ENCODE data around the gene LAIR2.

Gene LAIR2

GRCh38 chr19:54526972-54527371, 24.3 kb downstream of the LAIR2 start:
- Histone ChIP-seq H3K4me3 (ENCODE audit: low read length) (no peak overlapping the region), H3K36me3 (ENCODE audit: control insufficient read depth, low read depth, low read length) (no peaks in the 10 kb centered on the region), H3K27ac (ENCODE audit: low read length) (no peak overlapping the region), H3K9me3 (ENCODE audit: control insufficient read depth, low read depth, low read length) (peaks cover 58% of the 10 kb centered on the region), H3K9ac (ENCODE audit: low read length) (no peak overlapping the region), H3K27me3 (ENCODE audit: control insufficient read depth, insufficient read depth, low read length) (no peaks in the 10 kb centered on the region), H3K4me1 (ENCODE audit: control insufficient read depth, low read depth, low read length) (no peaks in the 10 kb centered on the region)

GRCh38 chr19:54530866-54531265, 28.2 kb downstream of the LAIR2 start:
- Histone ChIP-seq H3K36me3 (ENCODE audit: control insufficient read depth, low read depth, low read length) (no peaks in the 10 kb centered on the region), H3K9me3 (ENCODE audit: control insufficient read depth, low read depth, low read length) (peaks cover 65% of the 10 kb centered on the region), H3K4me3 (ENCODE audit: low read length) (no peak overlapping the region), H3K4me1 (ENCODE audit: control insufficient read depth, low read depth, low read length) (no peaks in the 10 kb centered on the region), H3K27ac (ENCODE audit: low read length) (no peak overlapping the region), H3K9ac (ENCODE audit: low read length) (no peak overlapping the region), H3K27me3 (ENCODE audit: control insufficient read depth, insufficient read depth, low read length) (no peaks in the 10 kb centered on the region)

GRCh38 chr19:54532528-54532927, 29.9 kb downstream of the LAIR2 start:
- H3K9ac ChIP-seq (ENCODE audit: low read length): no peak overlapping the region
- no peaks in the 10 kb centered on the region for H3K4me1 ChIP-seq (ENCODE audit: control insufficient read depth, low read depth, low read length)

GRCh38 chr19:54533476-54533875, 30.8 kb downstream of the LAIR2 start:
- Histone ChIP-seq H3K27me3 (ENCODE audit: control insufficient read depth, insufficient read depth, low read length) (no peaks in the 10 kb centered on the region), H3K4me3 (ENCODE audit: low read length) (no peak overlapping the region), H3K9me3 (ENCODE audit: control insufficient read depth, low read depth, low read length) (peaks cover 67% of the 10 kb centered on the region), H3K36me3 (ENCODE audit: control insufficient read depth, low read depth, low read length) (no peaks in the 10 kb centered on the region), H3K9ac (ENCODE audit: low read length) (no peak overlapping the region), H3K27ac (ENCODE audit: low read length) (no peak overlapping the region), H3K4me1 (ENCODE audit: control insufficient read depth, low read depth, low read length) (no peaks in the 10 kb centered on the region)

More at GRCh38 chr19:54532528-54532927, 29.9 kb downstream of the LAIR2 start:
- Histone ChIP-seq H3K27me3 (ENCODE audit: control insufficient read depth, insufficient read depth, low read length) (no peaks in the 10 kb centered on the region), H3K4me3 (ENCODE audit: low read length) (no peak overlapping the region), H3K27ac (ENCODE audit: low read length) (no peak overlapping the region), H3K36me3 (ENCODE audit: control insufficient read depth, low read depth, low read length) (no peaks in the 10 kb centered on the region), H3K9me3 (ENCODE audit: control insufficient read depth, low read depth, low read length) (peaks cover 66% of the 10 kb centered on the region)

DNA sequence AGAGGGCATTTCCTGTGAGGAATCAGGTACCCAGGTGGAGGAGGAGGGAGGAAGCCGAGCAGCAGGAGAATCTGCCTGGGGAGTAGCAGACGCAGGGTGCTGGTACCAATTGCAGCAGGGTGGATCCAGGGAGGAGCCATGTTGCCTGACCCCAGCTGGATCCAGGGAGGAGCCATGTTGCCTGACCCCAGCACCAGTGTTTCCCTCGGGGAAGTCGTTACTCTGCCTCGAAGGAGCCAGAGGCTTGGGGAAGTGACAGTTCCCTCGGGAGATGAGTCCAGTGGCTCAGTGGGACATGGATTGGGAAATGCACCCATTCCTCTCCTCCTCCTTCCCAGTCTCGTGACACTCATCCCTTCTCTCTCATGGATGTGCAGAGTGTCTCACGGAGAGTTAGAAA, 31.5 kb downstream of the LAIR2 start:
- Histone ChIP-seq H3K9me3 (ENCODE audit: control insufficient read depth, low read depth, low read length) (peaks cover 64% of the 10 kb centered on the region), H3K4me3 (ENCODE audit: low read length) (no peak overlapping the region), H3K36me3 (ENCODE audit: control insufficient read depth, low read depth, low read length) (no peaks in the 10 kb centered on the region), H3K27ac (ENCODE audit: low read length) (no peak overlapping the region), H3K4me1 (ENCODE audit: control insufficient read depth, low read depth, low read length) (no peaks in the 10 kb centered on the region), H3K9ac (ENCODE audit: low read length) (no peak overlapping the region), H3K27me3 (ENCODE audit: control insufficient read depth, insufficient read depth, low read length) (no peaks in the 10 kb centered on the region)

DNA sequence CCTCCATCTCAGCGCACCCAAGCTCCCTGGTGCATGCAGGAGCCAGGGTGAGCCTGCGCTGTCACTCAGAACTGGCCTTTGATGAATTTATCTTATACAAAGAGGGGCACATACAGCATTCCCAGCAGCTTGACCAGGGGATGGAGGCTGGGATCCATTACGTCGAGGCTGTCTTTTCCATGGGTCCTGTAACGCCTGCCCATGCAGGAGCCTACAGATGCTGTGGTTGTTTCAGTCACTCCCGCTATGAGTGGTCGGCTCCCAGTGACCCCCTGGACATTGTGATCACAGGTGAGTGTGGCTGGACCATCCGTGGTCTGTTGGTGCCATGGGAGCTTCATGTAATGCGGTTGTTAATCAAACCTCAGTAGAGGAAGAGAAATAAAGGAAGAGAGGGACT, 33.0 kb downstream of the LAIR2 start:
- H3K36me3 ChIP-seq (ENCODE audit: control insufficient read depth, low read depth, low read length): no peaks in the 10 kb centered on the region
- no peaks in the 10 kb centered on the region for H3K4me1 ChIP-seq (ENCODE audit: control insufficient read depth, low read depth, low read length)
- H3K4me3 ChIP-seq (ENCODE audit: low read length): no peak overlapping the region
- peaks cover 58% of the 10 kb centered on the region for H3K9me3 ChIP-seq (ENCODE audit: control insufficient read depth, low read depth, low read length)
- no peaks in the 10 kb centered on the region for H3K27me3 ChIP-seq (ENCODE audit: control insufficient read depth, insufficient read depth, low read length)
- no peak overlapping the region for H3K9ac ChIP-seq (ENCODE audit: low read length)
- H3K27ac ChIP-seq (ENCODE audit: low read length): no peak overlapping the region

DNA sequence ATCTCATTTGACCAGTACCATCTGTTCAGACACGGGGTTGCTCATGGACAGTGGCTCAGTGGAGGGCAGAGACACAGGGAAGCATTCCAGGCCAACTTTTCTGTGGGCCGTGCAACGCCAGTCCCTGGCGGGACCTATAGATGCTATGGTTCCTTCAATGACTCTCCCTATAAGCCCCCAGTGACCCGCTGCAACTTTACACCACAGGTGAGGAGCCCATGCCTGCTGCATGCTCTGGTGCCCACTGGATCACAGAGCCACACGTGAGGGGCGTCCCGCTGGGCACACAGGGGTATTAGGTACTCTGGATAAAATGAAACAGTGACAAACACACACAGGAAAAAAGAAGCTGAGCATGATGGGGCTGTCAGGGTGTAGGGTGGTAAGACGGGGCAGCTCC, 34.3 kb downstream of the LAIR2 start:
- no peaks in the 10 kb centered on the region for H3K27me3 ChIP-seq (ENCODE audit: control insufficient read depth, insufficient read depth, low read length)
- H3K9ac ChIP-seq (ENCODE audit: low read length): no peak overlapping the region
- no peaks in the 10 kb centered on the region for H3K4me1 ChIP-seq (ENCODE audit: control insufficient read depth, low read depth, low read length)
- no peak overlapping the region for H3K27ac ChIP-seq (ENCODE audit: low read length)
- H3K4me3 ChIP-seq (ENCODE audit: low read length): no peak overlapping the region
- peaks cover 52% of the 10 kb centered on the region for H3K9me3 ChIP-seq (ENCODE audit: control insufficient read depth, low read depth, low read length)
- H3K36me3 ChIP-seq (ENCODE audit: control insufficient read depth, low read depth, low read length): no peaks in the 10 kb centered on the region

- Histone ChIP-seq H3K9me3 (ENCODE audit: control insufficient read depth, low read depth, low read length) (peaks cover 32% of the 10 kb centered on the region), H3K4me1 (ENCODE audit: control insufficient read depth, low read depth, low read length) (no peaks in the 10 kb centered on the region), H3K4me3 (ENCODE audit: low read length) (no peak overlapping the region), H3K9ac (ENCODE audit: low read length) (no peak overlapping the region), H3K27me3 (ENCODE audit: control insufficient read depth, insufficient read depth, low read length) (no peaks in the 10 kb centered on the region), H3K36me3 (ENCODE audit: control insufficient read depth, low read depth, low read length) (no peaks in the 10 kb centered on the region), H3K27ac (ENCODE audit: low read length) (no peak overlapping the region)
Measured at GRCh38 chr19:54541712-54542111, 39.1 kb downstream of the LAIR2 start.

DNA sequence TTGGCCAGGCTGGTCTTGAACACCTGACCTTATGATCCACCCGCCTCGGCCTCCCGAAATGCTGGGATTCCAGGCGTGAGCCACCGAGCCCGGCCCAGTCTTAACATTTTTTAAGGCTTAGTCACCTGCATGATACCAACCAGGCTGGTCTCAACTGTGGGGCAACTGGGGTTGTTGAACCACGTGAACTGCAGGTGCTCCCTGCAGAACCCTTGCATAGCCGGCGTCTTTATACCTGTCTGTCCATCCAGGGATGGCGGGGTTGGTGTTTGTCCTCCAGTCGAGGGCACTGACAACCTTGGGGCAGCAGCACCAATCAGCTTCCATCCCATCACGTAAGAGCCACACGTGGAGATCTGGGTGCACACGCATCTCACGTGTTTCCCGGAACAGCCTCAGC, 46.2 kb downstream of the LAIR2 start:
- Histone ChIP-seq H3K27ac (ENCODE audit: low read length) (no peak overlapping the region), H3K4me3 (ENCODE audit: low read length) (no peak overlapping the region), H3K36me3 (ENCODE audit: control insufficient read depth, low read depth, low read length) (no peaks in the 10 kb centered on the region), H3K4me1 (ENCODE audit: control insufficient read depth, low read depth, low read length) (no peaks in the 10 kb centered on the region), H3K27me3 (ENCODE audit: control insufficient read depth, insufficient read depth, low read length) (no peaks in the 10 kb centered on the region), H3K9me3 (ENCODE audit: control insufficient read depth, low read depth, low read length) (peaks cover 50% of the 10 kb centered on the region), H3K9ac (ENCODE audit: low read length) (no peak overlapping the region)

DNA sequence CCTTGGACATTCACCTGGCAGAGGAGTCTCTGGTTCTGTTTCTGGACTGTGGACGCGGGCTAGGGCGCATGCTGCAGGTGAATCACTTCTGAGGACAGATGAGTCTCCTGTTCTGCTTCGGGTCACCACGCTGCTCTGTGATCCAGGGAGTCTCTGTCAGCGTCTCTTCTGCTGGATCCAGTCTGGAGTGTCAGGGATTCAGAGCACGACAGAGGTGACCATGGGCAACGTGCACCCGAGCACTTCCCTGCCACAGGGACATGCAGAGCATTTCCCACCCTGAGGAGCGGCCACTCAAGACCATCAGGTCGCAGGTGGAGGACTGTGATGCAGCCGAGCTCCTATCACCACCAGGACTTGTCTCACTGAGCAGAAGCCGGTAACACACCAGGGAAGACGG, 46.6 kb downstream of the LAIR2 start:
- H3K27ac ChIP-seq (ENCODE audit: low read length): no peak overlapping the region
- peaks cover 50% of the 10 kb centered on the region for H3K9me3 ChIP-seq (ENCODE audit: control insufficient read depth, low read depth, low read length)
- H3K9ac ChIP-seq (ENCODE audit: low read length): no peak overlapping the region
- no peak overlapping the region for H3K4me3 ChIP-seq (ENCODE audit: low read length)
- no peaks in the 10 kb centered on the region for H3K36me3 ChIP-seq (ENCODE audit: control insufficient read depth, low read depth, low read length)
- H3K27me3 ChIP-seq (ENCODE audit: control insufficient read depth, insufficient read depth, low read length): no peaks in the 10 kb centered on the region
- H3K4me1 ChIP-seq (ENCODE audit: control insufficient read depth, low read depth, low read length): no peaks in the 10 kb centered on the region

GRCh38 chr19:54551293-54551692, 48.7 kb downstream of the LAIR2 start:
- Histone ChIP-seq H3K36me3 (ENCODE audit: control insufficient read depth, low read depth, low read length) (no peaks in the 10 kb centered on the region), H3K4me1 (ENCODE audit: control insufficient read depth, low read depth, low read length) (no peaks in the 10 kb centered on the region), H3K4me3 (ENCODE audit: low read length) (no peak overlapping the region), H3K9me3 (ENCODE audit: control insufficient read depth, low read depth, low read length) (peaks cover 57% of the 10 kb centered on the region), H3K9ac (ENCODE audit: low read length) (no peak overlapping the region), H3K27me3 (ENCODE audit: control insufficient read depth, insufficient read depth, low read length) (no peaks in the 10 kb centered on the region), H3K27ac (ENCODE audit: low read length) (no peak overlapping the region)

- Histone ChIP-seq H3K36me3 (ENCODE audit: control insufficient read depth, low read depth, low read length) (no peaks in the 10 kb centered on the region), H3K27me3 (ENCODE audit: control insufficient read depth, insufficient read depth, low read length) (no peaks in the 10 kb centered on the region), H3K4me3 (ENCODE audit: low read length) (no peak overlapping the region), H3K27ac (ENCODE audit: low read length) (no peak overlapping the region), H3K9ac (ENCODE audit: low read length) (no peak overlapping the region), H3K4me1 (ENCODE audit: control insufficient read depth, low read depth, low read length) (no peaks in the 10 kb centered on the region), H3K9me3 (ENCODE audit: control insufficient read depth, low read depth, low read length) (peaks cover 51% of the 10 kb centered on the region)
Measured at GRCh38 chr19:54551950-54552912, 49.6 kb downstream of the LAIR2 start.

Measured in iPS-18a (cell line).